Measurements from ENCODE around the gene AVP. TPM values are rescaled to one million over a fixed set of nuclear protein-coding genes. Genes with fewer than 3 reads are reported as not detected.

The AVP gene
- total and polyA plus RNA-seq, 2 donors (not counting 3 experiments of a cell fraction or from before 2014, with no cell fraction given), result not detected

DNA sequence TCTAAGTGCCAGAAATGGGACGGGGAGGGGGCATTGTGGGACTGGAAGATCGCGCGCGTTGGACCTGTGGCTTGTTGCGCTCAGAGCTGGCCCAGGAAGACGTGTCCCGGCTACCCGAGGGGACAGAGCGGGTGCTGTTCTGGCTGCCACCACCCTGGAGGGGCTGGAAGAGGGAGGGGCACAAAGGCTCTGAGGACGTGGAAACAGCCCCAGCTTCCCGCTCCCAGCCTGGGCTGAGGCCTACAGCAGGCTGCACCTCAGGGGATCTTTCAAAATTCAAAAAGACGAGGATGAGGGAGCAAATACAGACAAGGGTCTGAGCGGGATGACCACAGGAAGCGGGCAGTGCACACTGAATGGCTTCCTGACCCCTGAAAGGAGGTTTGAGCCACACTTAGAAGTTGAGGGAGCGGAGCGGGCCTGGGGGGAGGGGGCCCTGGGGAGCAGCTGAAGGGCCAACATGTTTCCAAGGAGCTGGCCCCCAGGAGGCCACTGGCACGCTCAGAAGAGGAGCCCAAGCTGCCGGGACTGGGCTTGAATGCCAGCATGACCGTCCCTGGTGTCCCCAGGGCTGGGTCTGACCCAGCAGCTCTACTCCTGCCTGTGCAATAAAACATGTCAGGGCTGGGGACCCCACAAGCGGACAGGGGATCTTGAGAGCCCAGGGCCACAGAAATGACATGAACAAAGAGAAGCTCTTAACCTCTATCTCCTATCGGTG is 11.8 kb downstream of the AVP start:
- dilution Hi-C loops (cut with MboI; ENCODE audit: extremely low pct_ligation_motif_present, low sequenced_read_pairs) (no loop called here), intact Hi-C loops (cut with micrococcal nuclease) (no loop called here)
- H2AFZ ChIP-seq (ENCODE audit: low read depth, low read length), result peak overlapping the region; percentile 25
- DNase-seq (ENCODE audit: low read depth, low spot score) (no peak), FAIRE-seq (no peak)
- BruUV-seq (replicated peaks), result no TSS peak
- H3K4me3 ChIP-seq (replicated peaks in 1 of 3; ENCODE audit: insufficient read depth in 1 of 3, low read depth in 1 of 3, low read length in 3 of 3), result no peak overlapping the region
- CTCF ChIA-PET, result interaction anchor here (0.7 to 1.8 kb wide), 2 partner anchors 15 to 19 kb away, joined by 4 to 6 read pairs; no protein-coding TSS in a partner anchor
- no peaks in the 10 kb centered on the region for H3K4me1 ChIP-seq (ENCODE audit: control insufficient read depth, extremely low read depth, insufficient read depth, low read length)
- H3K4me2 ChIP-seq (ENCODE audit: insufficient read depth, low read length), result no peak overlapping the region
- H3K9me3 ChIP-seq (replicated peaks; ENCODE audit: control insufficient read depth, insufficient read depth, low read length), result no peaks in the 10 kb centered on the region
- no peaks in the 10 kb centered on the region for H3K36me3 ChIP-seq (ENCODE audit: control insufficient read depth in 2 of 2, extremely low read depth in 1 of 2, insufficient read depth in 2 of 2, low read length in 2 of 2)
- no peak for TF ChIP-seq MYC (IDR thresholded peaks at IDR 0.05; ENCODE audit: low read depth, low read length)
- TF ChIP-seq EZH2 (IDR thresholded peaks at IDR 0.05; ENCODE audit: borderline replicate concordance, low read depth, low read length, severe bottlenecking), result no peak
- peaks cover under 1 to 4% of the 10 kb centered on the region in 2 experiments for H3K27me3 ChIP-seq (ENCODE audit: control insufficient read depth in 2 of 2, insufficient read depth in 2 of 2, low read length in 2 of 2)
- H3K9ac ChIP-seq (replicated peaks; ENCODE audit: extremely low read depth, insufficient read depth, low read length), result no peak overlapping the region
- H3K9me1 ChIP-seq (replicated peaks; ENCODE audit: control insufficient read depth, extremely low read depth, insufficient read depth, low read length), result no peaks in the 10 kb centered on the region
- H4K20me1 ChIP-seq (replicated peaks; ENCODE audit: control insufficient read depth, extremely low read depth, insufficient read depth, low read length), result no peaks in the 10 kb centered on the region
- POLR2A ChIA-PET, result no interaction called here
- H3K27ac ChIP-seq (ENCODE audit: insufficient read depth, low read depth, low read length), result no peak overlapping the region
- no peaks in the 10 kb centered on the region for H3K79me2 ChIP-seq (ENCODE audit: control insufficient read depth, insufficient read depth, low read length)

DNA sequence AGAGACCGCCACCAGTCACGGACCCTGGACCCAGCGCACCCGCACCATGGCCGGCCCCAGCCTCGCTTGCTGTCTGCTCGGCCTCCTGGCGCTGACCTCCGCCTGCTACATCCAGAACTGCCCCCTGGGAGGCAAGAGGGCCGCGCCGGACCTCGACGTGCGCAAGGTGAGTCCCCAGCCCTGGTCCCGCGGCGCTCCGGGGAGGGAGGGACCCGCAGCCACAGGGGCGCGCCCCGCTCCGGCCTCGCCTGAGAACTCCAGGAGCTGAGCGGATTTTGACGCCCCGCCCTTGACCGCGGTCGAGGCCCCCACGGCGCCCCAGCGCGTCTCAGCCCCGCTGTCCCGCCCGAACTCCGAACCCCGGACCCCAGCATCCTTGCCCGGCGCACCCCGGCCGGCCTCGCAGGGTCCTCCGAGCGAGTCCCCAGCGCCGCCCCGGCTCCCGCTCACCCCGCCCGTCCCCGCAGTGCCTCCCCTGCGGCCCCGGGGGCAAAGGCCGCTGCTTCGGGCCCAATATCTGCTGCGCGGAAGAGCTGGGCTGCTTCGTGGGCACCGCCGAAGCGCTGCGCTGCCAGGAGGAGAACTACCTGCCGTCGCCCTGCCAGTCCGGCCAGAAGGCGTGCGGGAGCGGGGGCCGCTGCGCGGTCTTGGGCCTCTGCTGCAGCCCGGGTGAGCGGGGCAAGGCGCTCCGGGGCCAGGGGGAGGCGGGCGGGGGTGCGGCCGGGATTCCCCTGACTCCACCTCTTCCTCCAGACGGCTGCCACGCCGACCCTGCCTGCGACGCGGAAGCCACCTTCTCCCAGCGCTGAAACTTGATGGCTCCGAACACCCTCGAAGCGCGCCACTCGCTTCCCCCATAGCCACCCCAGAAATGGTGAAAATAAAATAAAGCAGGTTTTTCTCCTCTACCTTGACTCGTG is 12.7 kb downstream of the AVP start, which contains the start of gene OXT:
Gene OXT (plus strand): TSS at position 11 of the 920 bp plus-strand sequence. CDS start 36 bp downstream, at position 47.
- Histone ChIP-seq H3K27me3 (ENCODE audit: control insufficient read depth in 2 of 2, insufficient read depth in 2 of 2, low read length in 2 of 2) (peaks cover 1 to 4% of the 10 kb centered on the region in 2 experiments), H3K4me3 (replicated peaks in 1 of 3; ENCODE audit: insufficient read depth in 1 of 3, low read depth in 1 of 3, low read length in 3 of 3) (peak within 1 kb of the TSS in 1 of 3 experiments; percentile 35), H3K9me3 (replicated peaks; ENCODE audit: control insufficient read depth, insufficient read depth, low read length) (no peaks in the 10 kb centered on the region), H4K20me1 (replicated peaks; ENCODE audit: control insufficient read depth, extremely low read depth, insufficient read depth, low read length) (no peaks in the 10 kb centered on the region), H2AFZ (ENCODE audit: low read depth, low read length) (peak within 1 kb of the TSS; percentile 54), H3K27ac (ENCODE audit: insufficient read depth, low read depth, low read length) (no peak within 1 kb of the TSS), H3K36me3 (ENCODE audit: control insufficient read depth in 2 of 2, extremely low read depth in 1 of 2, insufficient read depth in 2 of 2, low read length in 2 of 2) (no peaks in the 10 kb centered on the region), H3K4me1 (ENCODE audit: control insufficient read depth, extremely low read depth, insufficient read depth, low read length) (no peaks in the 10 kb centered on the region), H3K4me2 (ENCODE audit: insufficient read depth, low read length) (no peak within 1 kb of the TSS), H3K9ac (replicated peaks; ENCODE audit: extremely low read depth, insufficient read depth, low read length) (no peak within 1 kb of the TSS), H3K9me1 (replicated peaks; ENCODE audit: control insufficient read depth, extremely low read depth, insufficient read depth, low read length) (no peaks in the 10 kb centered on the region), H3K79me2 (ENCODE audit: control insufficient read depth, insufficient read depth, low read length) (no peaks in the 10 kb centered on the region)
- peak; percentile 23 for DNase-seq (ENCODE audit: low read depth, low spot score)
- CTCF ChIA-PET, result no interaction called here
- dilution Hi-C loops (cut with MboI; ENCODE audit: extremely low pct_ligation_motif_present, low sequenced_read_pairs) (no loop called here), intact Hi-C loops (cut with micrococcal nuclease) (no loop called here)
- no peak for FAIRE-seq
- TF ChIP-seq FOS (IDR thresholded peaks at IDR 0.05; ENCODE audit: borderline replicate concordance, insufficient read depth, low read length) (no peak), EZH2 (IDR thresholded peaks at IDR 0.05; ENCODE audit: borderline replicate concordance, low read depth, low read length, severe bottlenecking) (peak; percentile 57)
- TF ChIP-seq, protein P1, sequence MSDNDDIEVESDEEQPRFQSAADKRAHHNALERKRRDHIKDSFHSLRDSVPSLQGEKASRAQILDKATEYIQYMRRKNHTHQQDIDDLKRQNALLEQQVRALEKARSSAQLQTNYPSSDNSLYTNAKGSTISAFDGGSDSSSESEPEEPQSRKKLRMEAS (IDR thresholded peaks at IDR 0.05; ENCODE audit: insufficient read depth, insufficient read length), result peak; percentile 41
- BruUV-seq (replicated peaks), result no TSS peak
- POLR2A ChIA-PET, result no interaction called here
